Brain microvascular endothelial cell (primary cell): ENCODE measurements around the gene COL13A1.

Experiments used
- DNase-seq: peaks from one replicate; pipeline ENCODE4 v3.0.0-alpha.2; 2020
- H3K27ac ChIP-seq: fragments of 250-450 bp; sonication (Bioruptor Pico); 2 replicates; pipeline ENCODE4 v1.5.1; 2020; ENCODE audit warnings: mild to moderate bottlenecking, moderate library complexity
- H3K27me3 ChIP-seq: fragments of 250-450 bp; sonication (Bioruptor Pico); replicated peaks from 2 replicates; pipeline ENCODE4 v1.5.1; 2020; ENCODE audit warnings: mild to moderate bottlenecking
- H3K36me3 ChIP-seq: fragments of 250-450 bp; sonication (Bioruptor Pico); replicated peaks from 2 replicates; pipeline ENCODE4 v1.5.1; 2020; ENCODE audit warnings: mild to moderate bottlenecking
- H3K4me3 ChIP-seq: 2 replicates; pipeline ENCODE4 v1.5.1; 2011; ENCODE audit warnings: low read depth, mild to moderate bottlenecking, control low read depth, low read length, moderate library complexity
- in situ Hi-C: cut with HindIII; loops from 2 replicates; pipeline ENCODE4 v1.10.0; 2017; ENCODE audit warnings: low sequenced_read_pairs, low pct_ligation_motif_present
- TF ChIP-seq, protein P1 (sequence below): IDR thresholded peaks from 2 replicates; pipeline ENCODE4 v1.5.1; 2011; ENCODE audit warnings: low read depth, mild to moderate bottlenecking, moderate library complexity, low read length, control low read depth, inconsistent platforms; ENCODE audit errors: missing control alignments

The COL13A1 gene

GRCh38 chr10:69848454-69848853 lies 46.7 kb downstream of the COL13A1 start:
- no peak overlapping the region for H3K4me3 ChIP-seq
- TF ChIP-seq, protein P1, sequence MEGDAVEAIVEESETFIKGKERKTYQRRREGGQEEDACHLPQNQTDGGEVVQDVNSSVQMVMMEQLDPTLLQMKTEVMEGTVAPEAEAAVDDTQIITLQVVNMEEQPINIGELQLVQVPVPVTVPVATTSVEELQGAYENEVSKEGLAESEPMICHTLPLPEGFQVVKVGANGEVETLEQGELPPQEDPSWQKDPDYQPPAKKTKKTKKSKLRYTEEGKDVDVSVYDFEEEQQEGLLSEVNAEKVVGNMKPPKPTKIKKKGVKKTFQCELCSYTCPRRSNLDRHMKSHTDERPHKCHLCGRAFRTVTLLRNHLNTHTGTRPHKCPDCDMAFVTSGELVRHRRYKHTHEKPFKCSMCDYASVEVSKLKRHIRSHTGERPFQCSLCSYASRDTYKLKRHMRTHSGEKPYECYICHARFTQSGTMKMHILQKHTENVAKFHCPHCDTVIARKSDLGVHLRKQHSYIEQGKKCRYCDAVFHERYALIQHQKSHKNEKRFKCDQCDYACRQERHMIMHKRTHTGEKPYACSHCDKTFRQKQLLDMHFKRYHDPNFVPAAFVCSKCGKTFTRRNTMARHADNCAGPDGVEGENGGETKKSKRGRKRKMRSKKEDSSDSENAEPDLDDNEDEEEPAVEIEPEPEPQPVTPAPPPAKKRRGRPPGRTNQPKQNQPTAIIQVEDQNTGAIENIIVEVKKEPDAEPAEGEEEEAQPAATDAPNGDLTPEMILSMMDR: no peak
- H3K27ac ChIP-seq: no peak overlapping the region
- in situ Hi-C loops: no loop called here
- DNase-seq: no peak
- no peaks in the 10 kb centered on the region for H3K27me3 ChIP-seq
- H3K36me3 ChIP-seq: peaks cover 2% of the 10 kb centered on the region

DNA sequence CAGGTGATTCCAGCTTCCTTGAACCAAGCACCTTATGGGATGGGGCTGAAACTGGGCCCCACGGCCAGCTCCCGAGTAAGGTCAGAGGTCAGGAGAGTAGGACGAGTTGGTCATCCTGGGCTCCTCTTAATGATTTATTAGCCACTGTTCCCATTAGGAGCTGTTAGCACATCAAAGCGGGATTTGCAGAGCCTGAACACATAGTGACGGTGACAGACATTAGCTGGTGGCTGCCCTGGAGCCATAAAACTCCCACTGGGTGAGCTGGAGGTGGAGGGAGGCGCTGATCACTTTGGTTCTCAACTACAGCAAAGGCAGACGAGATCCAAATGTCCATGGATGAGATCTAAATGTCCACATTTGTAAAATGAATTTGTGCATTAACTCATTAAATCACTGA lies 48.1 kb downstream of the COL13A1 start:
- H3K27me3 ChIP-seq: no peaks in the 10 kb centered on the region
- no peak overlapping the region for H3K27ac ChIP-seq
- DNase-seq: no peak
- TF ChIP-seq, protein P1: no peak
- peaks cover 2% of the 10 kb centered on the region for H3K36me3 ChIP-seq
- in situ Hi-C loops: no loop called here
- no peak overlapping the region for H3K4me3 ChIP-seq

DNA sequence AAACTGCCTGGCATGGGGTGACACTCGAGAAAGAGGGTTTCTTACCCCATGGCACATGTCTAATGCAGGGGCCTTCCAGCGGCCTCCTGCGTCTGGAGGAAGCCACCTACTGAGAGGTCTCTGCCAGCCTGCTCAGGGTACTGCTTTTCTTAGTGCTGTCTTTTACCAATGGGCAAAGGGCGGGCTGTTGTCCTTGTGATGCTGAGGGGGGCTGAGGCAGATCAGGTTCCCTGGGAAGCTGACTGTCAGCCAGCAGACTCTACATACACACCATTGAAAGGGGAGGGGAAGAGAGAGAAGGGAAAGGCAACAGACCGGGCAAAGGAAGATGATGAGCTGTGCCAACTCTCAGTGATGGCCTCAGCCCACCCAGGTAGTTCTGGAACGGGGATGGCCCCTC lies 48.7 kb downstream of the COL13A1 start:
- Histone ChIP-seq H3K4me3 (no peak overlapping the region), H3K27ac (no peak overlapping the region), H3K27me3 (no peaks in the 10 kb centered on the region), H3K36me3 (peaks cover 2% of the 10 kb centered on the region)
- in situ Hi-C loops: no loop called here
- DNase-seq: no peak
- TF ChIP-seq, protein P1: no peak

- H3K36me3 ChIP-seq: peaks cover 2% of the 10 kb centered on the region
- H3K27me3 ChIP-seq: no peaks in the 10 kb centered on the region
- no peak overlapping the region for H3K4me3 ChIP-seq
- H3K27ac ChIP-seq: no peak overlapping the region
- DNase-seq: no peak
- in situ Hi-C loops: no loop called here
- TF ChIP-seq, protein P1: no peak
These were observed 49.6 kb downstream of the COL13A1 start for GRCh38 chr10:69851306-69851705.

- DNase-seq: no peak
- H3K27me3 ChIP-seq: no peaks in the 10 kb centered on the region
- in situ Hi-C loops: no loop called here
- no peak overlapping the region for H3K4me3 ChIP-seq
- TF ChIP-seq, protein P1: no peak
- no peak overlapping the region for H3K27ac ChIP-seq
- H3K36me3 ChIP-seq: peaks cover 2% of the 10 kb centered on the region
These were observed 51.4 kb downstream of the COL13A1 start for GRCh38 chr10:69853064-69853463.
